NOMO-1 treated with dmso at 0.1 percent for 144 hours (cell line): Measurements from ENCODE around the gene TMIGD3.
A peak's percentile ranks its signal among the peaks of the same experiment; 100 is the strongest.
"Not testable (repeated sequence)": the region's sequence is repeated elsewhere in the genome, so short reads cannot be mapped to it uniquely, and the experiment has no call there.

Source experiments
- DNase-seq: peaks from one replicate; lab custom pipeline; 2025; ENCODE audit not compliant: unreplicated experiment; lab: John Stamatoyannopoulos, UW

Gene TMIGD3

DNA sequence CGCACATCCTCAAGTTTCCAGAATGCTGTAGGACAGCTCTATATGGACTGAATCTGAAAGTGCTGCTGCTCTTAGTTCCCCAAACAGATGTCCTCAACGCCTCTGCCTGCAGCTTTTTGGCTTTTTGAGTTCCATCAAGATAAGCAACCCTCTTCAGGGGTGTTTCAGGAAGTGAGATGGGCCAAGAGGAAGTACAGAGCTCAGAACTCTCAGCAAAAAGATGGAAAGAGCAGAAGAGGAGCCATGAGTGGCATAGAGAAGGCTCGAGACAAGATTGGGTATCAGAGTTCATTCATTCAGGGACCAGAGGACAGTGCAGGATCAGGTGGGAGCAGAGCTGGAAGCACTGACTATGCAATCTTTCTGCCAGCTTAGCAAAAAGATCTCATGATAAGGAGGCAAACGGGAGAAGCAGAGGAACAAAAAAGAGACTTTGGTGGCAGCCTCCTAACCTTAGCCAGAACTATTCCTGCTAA is at the start of gene TMIGD3, which contains the start of gene ADORA3:
TMIGD3 (minus strand) TSS at position 49 of the 476 bp plus-strand sequence. CDS start 279 bp downstream, outside the sequence.
ADORA3 (minus strand) TSS at position 49 of the 476 bp plus-strand sequence. CDS start 279 bp downstream, outside the sequence.
- DNase-seq, result peak; percentile 87

DNA sequence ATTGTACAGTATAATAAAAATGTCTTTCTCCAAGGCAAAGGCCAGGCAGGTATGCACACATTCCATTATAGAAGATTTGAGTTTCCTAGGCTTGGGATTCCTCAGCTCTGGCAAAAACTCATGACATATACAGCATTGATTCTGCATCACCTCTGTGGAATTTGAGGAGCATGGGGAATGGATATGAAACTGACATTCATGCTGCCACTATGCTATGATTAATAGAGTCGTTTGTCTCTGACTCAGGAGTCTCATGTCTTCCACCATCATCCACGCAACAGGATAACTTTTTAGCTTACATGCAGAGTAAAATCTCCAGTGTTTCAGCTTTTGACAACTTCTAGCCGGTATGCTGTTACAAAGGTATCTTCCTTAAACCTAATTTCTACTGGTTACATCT is 49.8 kb upstream of the TMIGD3 start:
- DNase-seq, result no peak

DNA sequence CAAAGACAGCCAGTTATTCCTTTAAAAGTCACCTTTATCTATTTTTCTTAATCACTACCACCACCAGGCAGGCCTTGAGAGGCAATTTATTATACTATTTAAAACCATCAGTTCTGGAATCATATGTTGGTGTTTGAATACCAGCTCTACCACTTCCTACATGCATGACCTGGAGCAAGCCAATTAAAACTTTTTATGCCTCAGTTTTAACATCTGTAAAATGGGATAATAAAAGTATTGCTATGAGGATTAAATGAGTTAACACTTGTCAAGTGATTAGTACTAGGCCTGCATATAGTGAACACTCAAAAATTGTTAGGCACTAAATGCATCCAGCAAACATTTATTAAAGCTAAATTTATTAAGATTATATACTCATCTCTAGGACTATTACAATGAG is 49.2 kb upstream of the TMIGD3 start:
- DNase-seq, result no peak

DNA sequence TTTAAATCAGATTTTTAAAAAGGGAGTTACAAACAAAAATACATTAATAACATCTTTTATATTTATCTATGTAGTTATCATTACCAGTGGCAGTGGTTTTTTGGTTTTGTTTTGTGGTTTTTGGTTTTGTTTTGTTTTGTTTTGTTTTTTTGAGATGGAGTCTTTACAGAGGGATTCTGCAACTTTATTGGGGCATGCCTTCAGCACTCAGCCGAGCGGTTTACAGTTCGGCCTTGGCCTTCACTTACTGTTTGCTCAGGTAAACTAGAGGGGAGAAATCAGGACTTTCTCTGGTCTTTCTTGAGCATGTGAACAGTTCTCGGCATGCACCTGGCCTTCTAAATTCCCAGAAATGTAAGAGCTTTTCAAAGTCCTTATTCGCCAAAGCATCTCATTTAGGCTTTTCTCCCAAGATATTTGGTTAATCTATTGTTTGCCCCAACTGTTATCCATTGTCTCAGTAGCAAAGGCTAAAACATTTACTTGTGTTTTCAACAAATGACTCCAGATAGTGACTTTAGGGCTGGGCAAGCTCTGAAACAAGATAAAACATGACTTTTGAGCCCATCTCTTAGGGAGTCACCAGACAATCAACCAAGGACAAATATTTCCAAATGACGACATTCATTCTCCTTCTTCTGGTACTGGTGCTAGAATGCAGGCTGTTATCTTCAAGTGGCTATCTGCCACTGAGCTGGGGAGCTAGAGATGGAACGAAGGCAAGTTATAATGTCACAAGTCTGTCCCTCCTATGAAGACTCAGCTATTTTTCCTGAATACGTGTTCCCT is 48.4 kb upstream of the TMIGD3 start:
- no peak for DNase-seq

DNA sequence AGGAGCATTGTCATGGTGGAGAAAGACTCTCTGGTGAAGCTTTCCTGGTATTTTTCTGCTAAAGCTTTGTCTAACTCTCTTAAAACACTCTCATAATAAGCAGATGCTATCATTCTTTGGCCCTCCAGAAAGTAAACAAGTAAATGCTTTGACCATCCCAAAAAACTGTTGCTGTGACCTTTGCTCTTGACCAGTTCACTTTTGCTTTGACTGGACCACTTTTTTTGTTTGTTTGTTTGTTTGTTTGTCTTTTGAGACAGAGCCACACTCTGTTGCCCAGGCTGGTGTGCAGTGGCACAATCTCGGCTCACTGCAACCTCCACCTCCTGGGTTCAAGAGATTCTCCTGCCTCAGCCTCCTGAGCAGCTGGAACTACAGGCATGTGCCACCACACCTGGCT is 44.4 kb upstream of the TMIGD3 start:
- not testable (repeated sequence) for DNase-seq

DNA sequence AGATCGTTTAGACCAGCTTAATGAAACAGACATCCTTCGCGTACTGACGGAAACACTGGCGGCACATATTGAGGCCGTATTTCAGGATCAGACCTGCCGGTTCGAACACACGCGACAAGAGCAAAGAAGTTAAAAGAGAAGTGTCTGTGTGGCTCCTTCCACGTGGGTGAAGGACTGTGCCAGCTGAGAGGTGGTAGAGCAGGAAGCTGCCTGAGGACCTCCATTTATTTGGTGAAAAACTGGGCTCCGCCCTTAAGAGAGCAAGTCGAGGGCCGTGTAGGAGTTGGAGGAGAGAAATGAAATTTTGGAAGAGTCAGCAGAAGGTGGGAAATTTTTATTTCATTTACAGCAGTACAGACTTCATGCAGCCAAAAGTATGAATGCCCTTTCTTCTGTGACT is 38.8 kb upstream of the TMIGD3 start:
- no peak for DNase-seq

DNA sequence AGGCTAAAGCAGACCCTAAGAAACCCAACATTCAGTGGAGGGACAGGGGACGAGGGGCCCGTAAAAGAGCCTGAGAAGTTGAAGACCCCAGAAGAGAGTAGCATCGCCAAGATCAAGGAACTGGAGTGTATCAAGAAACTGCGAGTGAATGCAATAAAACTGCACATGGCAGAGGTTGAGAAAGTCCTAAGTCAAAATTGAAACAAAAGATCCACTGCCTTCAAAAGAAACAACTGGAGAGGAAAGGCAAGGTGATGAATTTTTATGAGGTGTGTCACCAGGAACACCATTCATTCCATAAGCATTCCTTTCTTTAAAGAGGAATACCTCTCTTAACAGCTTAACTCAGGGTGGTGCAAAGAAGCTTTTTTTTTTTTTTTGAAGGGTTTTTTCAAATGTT is 38.3 kb upstream of the TMIGD3 start:
- DNase-seq, result no peak

DNA sequence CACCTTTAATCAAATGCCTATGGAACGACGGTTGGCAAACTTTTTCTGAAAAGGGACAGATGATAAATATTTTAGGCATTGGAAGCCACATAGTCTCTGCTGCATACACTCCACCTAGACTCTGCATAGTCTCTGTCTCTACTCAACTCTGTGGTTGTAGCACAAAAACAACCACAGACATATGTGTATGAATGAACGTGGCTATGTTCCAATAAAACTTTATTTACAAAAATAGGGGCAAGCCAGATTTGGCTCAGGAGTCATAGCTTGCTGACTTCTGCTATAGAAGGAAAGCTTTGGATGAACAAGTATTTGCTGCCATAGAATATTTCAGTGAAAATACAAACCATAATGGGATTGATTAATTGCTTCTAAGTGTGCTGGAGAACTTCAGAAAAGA is 37.5 kb upstream of the TMIGD3 start:
- no peak for DNase-seq

DNA sequence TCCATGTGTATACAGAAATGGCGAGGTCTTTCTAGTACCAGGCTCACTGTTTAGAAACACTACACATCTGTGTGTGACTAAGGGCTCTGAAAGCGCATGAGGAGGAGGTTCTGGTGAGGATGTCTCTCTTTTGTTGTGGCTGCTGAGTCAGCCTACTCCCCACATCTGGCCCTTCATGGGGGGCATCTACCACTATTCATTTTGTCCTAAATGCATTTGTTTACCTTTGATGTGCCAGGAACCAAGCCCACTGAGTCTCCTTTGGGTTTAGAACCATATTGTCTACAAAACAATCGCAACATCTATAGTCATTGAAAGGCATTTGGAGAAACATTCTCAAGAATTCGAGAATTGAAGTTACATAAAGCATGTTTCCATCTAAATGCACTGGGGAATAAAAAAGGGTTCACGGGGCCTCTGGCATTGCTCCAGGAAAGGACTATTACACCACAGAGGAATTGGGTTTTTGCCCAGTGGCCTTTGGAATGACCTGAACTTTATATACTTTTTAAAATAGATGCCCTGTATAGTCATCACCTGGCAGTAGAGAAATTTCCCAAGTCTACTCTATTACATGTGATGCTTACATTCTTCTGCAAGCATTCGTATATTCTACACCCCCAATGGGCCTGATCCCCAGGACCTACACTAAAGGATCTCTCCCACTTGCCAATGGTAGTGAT is 35.1 kb upstream of the TMIGD3 start:
- no peak for DNase-seq

DNA sequence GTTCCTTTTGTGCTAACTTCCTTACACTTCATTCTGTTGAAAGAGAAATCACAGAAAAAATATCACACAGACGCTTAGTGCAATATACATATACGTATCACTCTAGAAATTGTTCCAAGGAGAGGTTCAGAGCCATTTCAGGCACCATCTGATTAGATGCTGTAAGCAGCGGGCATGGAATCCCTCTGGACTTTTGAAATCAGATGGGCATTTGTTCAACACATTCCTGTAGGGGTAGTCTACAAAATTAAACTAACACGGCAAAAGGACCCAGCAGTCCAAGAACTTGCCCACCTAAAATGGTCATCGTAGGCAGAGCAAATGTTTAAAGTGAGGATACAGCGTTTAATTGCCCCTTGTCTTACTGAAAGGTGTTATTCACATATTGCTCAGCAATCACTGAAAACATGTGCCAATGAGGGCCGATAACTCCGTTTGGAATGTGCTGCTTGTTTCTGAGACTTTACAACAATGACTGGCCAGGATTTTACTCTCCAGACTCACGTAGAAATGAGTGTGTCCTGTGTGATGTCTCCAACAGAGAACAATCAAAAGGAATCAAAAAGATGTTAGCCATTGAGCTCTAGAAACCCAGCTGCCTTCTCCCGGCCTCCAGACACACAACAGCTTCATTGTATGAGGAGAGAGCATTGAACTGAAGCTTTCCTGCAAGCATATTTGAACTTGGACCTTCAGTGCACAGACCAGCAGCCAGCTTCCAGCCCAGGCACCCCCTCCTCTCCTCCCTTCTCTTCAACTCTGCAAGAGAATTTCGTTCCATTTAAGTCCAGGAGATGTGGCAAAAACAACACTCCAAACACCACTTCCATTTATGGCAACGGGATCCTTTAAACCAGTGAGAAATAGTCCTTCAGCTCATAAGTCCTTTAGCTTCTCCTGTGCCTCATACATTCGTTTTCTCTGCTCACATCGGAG is 32.1 kb upstream of the TMIGD3 start:
- DNase-seq, result no peak

DNA sequence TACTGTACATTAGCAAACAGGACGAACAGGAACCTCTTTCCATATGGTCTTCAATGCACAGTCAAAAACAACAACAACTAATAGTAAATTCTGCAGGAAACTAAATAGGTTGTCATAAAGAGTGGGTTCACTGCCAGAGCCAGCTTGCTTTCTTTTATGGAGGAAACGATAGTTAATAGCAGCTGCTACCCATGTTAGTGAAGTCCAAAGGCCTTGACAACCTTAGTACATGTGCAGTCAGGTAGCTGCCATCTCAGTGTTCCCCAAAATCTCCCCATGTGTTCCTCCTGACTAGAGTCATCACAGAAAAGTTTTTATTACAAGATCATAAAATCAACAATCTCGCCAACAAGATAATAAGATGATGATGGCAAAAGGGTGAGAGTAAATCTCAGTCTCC is 16.6 kb upstream of the TMIGD3 start:
- no peak for DNase-seq

DNA sequence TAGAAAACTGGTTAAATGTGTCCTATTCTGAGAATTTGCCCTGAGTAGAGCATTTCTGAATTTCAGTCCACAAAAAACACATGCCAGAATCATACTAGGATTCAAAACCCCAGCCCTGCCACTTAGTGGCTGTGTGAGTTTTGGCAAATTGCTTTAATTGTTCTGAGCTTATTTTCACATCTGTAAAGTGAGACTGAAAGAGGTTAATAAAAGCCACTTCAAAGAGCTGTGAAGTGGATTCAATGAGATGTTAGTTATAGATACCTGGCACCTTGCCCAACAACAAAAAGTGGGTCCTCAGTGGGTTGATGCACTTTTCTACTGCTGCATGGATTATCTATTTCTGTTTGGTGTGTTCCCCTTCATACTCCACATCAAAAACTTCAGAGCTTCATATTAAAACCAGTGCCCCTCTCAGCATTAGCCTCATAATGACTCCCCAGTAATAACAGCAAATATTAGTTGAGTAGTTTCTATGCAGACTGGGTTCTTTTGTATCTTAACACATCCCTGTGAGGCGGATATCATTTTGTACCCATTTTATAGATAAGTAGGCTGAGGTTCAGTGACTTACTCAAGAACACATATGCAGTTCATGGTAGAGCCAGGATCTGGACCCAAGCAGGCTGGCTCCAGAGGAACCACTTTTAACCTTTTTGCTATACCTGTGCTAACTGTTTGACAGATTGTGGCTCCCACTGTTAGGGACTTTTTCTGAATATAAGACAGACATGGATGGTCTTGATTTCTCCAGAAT is 14.2 kb upstream of the TMIGD3 start:
- DNase-seq, result no peak

DNA sequence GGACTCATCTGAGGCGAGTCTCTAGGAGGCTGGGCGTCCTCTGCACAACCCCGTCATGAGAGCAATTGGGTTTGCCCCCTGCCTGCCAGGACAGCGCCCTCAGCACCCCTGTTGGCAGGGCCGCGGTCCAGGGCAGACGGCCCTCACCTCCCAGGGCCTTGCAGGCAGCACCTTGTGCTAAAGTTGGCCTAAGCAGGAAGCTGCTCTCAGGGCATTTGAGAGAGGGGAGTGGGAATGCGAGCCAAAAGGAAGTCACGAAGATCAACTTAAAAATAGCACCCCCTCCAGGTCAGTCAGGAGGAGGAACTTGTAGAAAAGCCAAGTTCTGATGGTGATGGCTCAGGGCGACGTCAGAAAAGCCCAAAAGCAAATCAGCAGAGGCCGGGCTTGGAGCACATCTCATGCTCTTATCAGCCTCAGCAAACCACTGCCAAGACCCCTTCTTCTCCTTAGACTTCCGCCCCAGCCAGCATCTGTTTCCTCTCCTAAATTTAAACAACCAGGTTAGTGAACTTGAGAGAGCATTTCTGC is 12.6 kb upstream of the TMIGD3 start:
- peak; percentile 53 for DNase-seq

DNA sequence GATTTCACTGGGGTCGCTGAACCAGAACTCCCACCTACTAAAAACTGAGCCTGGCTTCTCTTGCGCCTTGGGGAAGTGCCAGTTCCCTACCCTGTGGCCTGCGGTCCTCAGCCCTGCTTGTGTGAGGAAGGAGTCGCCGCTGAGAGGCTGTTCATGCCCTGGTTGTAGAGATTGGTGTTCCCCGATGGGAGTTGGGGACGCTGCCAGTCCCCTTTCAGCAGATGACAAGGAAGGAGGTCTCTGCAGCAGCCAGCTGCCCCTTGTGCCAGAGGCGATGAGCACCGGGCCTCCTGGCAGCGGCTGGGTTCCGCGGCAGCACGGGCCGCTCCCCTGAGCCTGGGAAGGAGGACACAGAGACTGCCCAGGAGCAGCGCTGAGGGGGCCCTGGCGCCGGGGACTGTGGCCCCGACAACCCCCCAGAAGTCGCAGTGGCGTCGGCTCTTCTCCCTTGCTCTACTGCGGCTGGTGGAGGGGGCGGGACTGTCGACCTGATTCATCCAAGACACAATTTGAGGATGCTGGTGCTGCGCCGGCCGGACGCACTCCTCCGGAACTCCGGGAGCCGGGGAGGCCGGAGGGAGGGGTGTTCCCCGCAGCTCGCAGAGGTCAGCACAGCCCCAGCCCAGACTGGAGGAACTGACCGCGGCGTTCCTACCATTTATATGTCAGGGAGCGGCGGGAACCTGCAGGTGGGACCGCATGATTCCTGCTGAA is 12.0 kb upstream of the TMIGD3 start:
- DNase-seq, result no peak

DNA sequence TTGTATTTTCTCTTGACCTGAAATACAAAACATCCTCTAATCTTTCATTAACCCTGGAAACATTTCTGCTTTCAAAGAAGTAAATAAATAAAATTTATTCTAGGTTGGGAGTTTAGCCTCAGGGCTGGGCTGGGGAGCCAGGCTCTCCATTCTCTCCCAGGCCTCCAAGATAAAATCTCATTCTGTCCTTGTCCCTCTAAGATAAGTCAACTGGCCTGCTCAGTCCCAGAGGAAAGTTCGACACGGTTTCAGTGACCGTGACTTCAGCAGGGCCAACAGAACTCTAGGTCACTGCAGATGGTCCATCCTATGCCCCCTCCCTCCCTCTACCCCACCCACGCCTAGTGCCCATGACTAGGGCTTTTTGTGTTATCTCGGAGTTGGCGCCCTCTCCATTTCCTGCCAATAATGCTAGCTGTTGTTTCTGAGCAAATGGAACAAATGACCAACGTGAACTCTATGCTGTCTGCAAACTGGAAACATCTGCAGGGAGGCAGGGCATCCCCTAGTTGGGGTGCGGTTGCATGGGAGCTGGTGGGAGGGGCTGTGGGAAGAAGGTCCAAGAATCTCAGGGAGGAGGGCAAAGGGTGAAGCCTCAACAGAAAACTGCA is 10.1 kb upstream of the TMIGD3 start:
- DNase-seq, result no peak

DNA sequence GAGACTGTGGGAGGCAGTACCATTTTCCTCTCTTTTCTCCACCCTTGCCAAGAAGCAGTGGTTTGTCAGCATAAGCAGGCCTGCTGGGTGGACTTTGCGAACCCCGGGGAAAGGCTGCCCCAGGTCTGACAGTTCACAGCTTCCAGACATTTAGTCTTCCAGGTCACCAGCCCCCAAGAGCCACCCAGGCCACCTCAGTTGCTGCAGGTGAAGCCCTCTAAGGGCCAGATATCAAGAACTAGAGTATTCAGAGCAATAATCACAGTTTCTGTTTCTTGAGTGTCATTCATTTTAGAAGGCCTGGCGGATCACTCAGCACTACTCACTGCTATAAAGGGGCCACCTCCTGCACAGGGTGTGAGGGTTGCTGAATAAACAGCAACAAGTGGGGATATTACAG is 9.5 kb upstream of the TMIGD3 start:
- DNase-seq, result no peak

DNA sequence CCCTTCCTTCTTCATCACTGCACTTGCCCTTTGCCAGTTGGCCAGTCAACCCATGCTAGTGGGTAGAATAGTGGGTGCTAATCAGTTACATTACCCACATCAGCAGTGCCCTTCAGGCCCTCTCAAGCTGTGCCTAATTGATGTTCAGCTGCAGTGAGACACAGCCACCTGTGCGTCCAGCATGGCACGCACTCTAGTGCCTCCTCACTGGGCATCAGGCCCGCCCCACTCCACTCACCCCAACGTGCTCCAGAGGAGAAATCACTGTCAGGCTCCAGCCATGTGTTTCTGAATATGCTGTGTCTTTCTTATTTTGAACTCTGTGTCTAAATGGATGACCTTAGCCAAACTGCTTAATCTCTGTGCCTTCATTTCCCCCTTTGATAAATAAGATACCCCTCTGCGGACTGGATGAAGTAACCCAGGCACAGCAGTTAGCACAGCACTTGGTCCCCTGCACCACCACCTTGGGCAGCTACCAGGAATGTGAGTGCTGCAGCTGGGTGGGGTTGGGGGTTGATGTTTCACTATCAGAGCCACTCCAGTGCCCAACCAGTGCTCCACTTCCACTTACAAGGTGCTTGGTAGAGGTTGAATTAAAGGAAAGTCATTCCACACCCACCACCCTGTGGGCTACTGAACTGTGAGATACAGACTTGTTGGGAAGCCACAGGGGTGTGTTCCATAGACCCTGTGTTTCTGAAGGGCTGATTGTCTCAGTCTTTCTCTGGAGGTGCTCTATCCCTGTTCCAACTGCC is 8.9 kb upstream of the TMIGD3 start:
- DNase-seq, result no peak

DNA sequence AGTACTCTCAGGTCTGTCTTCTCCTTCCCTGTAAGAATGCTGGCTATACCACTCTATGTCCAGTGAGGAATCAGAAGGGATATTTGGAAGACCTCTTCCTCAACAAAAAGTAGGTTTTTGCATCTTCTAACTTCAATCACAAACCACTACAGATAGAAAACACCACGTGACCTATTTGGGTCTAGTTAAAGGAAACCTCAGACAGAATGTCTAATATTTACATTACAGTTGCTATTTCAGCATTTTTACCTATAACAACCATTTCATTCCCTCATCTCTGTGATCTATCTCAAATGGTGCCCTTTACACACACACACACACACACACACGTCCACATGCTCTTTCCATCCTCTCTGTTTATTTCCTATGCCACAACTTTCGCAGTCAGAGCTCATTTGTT is 7.9 kb upstream of the TMIGD3 start:
- DNase-seq, result no peak

DNA sequence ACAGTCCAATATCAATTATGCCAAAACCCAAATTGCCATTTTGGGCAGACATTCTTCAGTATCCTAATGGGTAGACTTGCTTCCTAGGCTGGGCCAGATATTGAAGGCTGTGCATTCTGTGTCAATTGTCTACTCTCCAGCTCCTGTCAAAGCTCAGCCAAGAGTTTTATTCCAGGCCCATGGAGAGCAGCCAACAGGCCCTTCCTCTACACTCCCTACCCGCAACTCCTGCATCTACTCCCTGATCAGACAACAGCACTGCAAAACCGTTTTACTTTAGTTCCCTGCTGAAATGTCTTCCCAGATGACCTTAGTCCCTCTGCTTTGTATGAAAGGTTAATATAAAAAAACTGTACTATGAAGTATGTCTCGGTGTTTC is 6.6 kb upstream of the TMIGD3 start:
- no peak for DNase-seq
